ENCODE data around the gene COQ8B.

- TF ChIP-seq CTCF (conservative IDR thresholded peaks at IDR 0.05) (no peak), ZFX (IDR thresholded peaks at IDR 0.05) (no peak)
Measured at GRCh38 chr19:40668991-40669614, 47.6 kb downstream of the COQ8B start.

All from C4-2B (cell line).